GM18508 (cell line): ENCODE results near the gene MPZL2.
"Not testable (repeated sequence)": the region's sequence is repeated elsewhere in the genome, so short reads cannot be mapped to it uniquely, and the experiment has no call there.

Source experiments
- ATAC-seq: cut with Tn5 transposase; IDR thresholded peaks from one replicate; pipeline ENCODE4 v1.9.1; 2021; ENCODE audit warnings: moderate number of reproducible peaks; ENCODE audit not compliant: insufficient read depth, unreplicated experiment

MPZL2 gene

GRCh38 chr11:118263695-118264568, at the start of gene MPZL2:
Gene MPZL2, minus strand, starts transcription at chr11:118264297. Its CDS starts 144 bp downstream, at chr11:118264153.
- no peak for ATAC-seq

GRCh38 chr11:118313242-118313641, 49.1 kb upstream of the MPZL2 start:
- no peak for ATAC-seq

- ATAC-seq: no peak
Measured at GRCh38 chr11:118312328-118312727, 48.2 kb upstream of the MPZL2 start.

- no peak for ATAC-seq
Measured at GRCh38 chr11:118311518-118311917, 47.4 kb upstream of the MPZL2 start.

GRCh38 chr11:118310781-118311485, 46.8 kb upstream of the MPZL2 start:
- no peak for ATAC-seq

GRCh38 chr11:118310271-118310670, 46.2 kb upstream of the MPZL2 start:
- ATAC-seq: no peak

GRCh38 chr11:118308995-118309528, 45.0 kb upstream of the MPZL2 start:
- ATAC-seq: not testable (repeated sequence)

GRCh38 chr11:118306556-118306955, 42.5 kb upstream of the MPZL2 start:
- no peak for ATAC-seq

- ATAC-seq: no peak
Measured at GRCh38 chr11:118305726-118306125, 41.6 kb upstream of the MPZL2 start.

GRCh38 chr11:118304568-118305248, 40.6 kb upstream of the MPZL2 start, which contains the start of gene CD3E:
Gene CD3E, plus strand, starts transcription at chr11:118304730. Its CDS starts 223 bp downstream, at chr11:118304953.
- no peak for ATAC-seq

- no peak for ATAC-seq
Measured at GRCh38 chr11:118304227-118304567, 40.1 kb upstream of the MPZL2 start.

- ATAC-seq: no peak
Measured at GRCh38 chr11:118301600-118302195, 37.6 kb upstream of the MPZL2 start.

- no peak for ATAC-seq
Measured at GRCh38 chr11:118295815-118296454, 31.8 kb upstream of the MPZL2 start.

- no peak for ATAC-seq
Measured at GRCh38 chr11:118295199-118295598, 31.1 kb upstream of the MPZL2 start.

GRCh38 chr11:118294053-118294452, 30.0 kb upstream of the MPZL2 start:
- ATAC-seq: no peak

GRCh38 chr11:118291477-118292135, 27.5 kb upstream of the MPZL2 start:
- ATAC-seq: no peak

GRCh38 chr11:118290923-118291322, 26.8 kb upstream of the MPZL2 start:
- ATAC-seq: no peak

GRCh38 chr11:118289401-118289800, 25.3 kb upstream of the MPZL2 start:
- no peak for ATAC-seq

- no peak for ATAC-seq
Measured at GRCh38 chr11:118287006-118287405, 22.9 kb upstream of the MPZL2 start.
